UCSD-AML1 (cell line): Measurements from ENCODE around the gene TPR.

ENCODE experiments used
- DNase-seq: peaks from one replicate; lab custom pipeline; 2025; ENCODE audit not compliant: unreplicated experiment; lab: John Stamatoyannopoulos, UW

Gene TPR

GRCh38 chr1:186330758-186331157 lies 44.3 kb downstream of the TPR start:
- DNase-seq = no peak

DNA sequence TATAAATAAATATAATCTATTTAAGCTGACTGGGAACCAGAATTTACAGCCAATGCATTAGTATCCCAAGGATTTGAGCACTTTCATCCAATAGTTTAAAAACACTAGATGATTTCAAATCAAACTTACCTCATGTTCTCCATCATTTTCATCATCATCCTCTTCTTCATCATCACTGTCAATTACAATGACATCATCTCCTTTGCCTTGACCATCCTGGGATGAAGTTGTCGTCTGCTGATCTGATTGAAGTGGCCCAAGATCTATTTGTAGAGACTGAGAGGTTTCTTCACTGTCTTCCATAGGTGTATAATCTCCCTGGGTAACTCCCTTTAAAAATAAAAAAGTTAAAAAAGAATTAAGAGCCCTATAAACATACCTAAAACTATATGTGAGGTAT lies 47.7 kb downstream of the TPR start:
- DNase-seq = no peak

DNA sequence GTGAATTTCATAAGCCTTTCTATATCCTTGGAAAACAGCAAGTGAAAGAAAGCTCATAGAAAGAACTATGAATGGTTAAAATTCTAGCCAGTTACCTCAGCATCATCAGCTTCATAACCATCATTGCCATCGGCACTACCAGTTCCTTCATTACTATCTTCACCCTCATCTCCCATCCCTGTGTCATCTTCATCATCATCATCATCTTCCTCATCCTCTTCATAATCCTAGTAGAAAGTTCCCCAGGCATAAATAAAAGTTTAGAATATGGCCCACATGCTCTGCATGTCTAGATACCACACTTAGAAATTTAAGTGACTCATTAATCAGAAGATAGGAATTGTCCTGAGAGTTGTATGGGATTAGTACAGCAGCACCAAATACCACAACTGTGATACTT lies 49.0 kb downstream of the TPR start:
- no peak for DNase-seq

DNA sequence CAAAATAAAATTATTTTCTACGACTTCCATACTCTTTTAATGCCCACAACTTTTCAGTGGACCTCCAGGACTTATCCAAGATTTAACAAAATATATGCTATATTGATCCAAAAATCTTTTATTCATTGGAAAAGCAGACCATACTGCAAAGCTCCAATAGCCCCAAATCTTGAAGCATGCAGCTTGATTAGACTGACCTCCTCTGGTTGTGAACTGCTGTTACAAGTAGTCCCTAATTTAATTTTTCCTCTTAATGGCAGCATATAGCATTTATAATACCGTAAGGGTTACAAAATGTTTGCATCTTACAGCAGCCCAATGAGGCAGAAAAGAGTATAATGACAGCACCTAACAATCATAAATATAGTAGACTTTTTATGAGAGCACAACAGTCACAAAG lies 49.8 kb downstream of the TPR start:
- DNase-seq = no peak

DNA sequence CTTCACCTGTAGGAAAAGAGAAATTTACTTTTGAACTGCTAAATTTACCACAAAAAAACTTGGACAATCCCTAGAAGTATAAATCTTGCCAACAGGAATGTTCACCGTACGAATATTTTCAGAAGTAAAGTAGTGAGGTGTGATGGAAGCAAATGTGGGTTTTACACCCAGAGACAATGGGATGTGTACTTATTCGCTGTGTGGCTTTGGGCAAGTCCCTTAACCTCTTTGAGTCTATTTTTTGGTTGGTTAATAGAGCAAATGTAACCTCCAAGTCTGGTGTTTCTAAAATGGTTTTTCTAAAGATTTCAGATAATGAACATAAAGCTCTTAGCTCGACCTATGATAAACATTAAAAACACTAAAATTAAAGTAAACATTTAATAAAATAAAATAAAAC lies 51.2 kb downstream of the TPR start:
- DNase-seq = no peak

- DNase-seq = no peak
Measured at GRCh38 chr1:186315570-186315969, 59.5 kb downstream of the TPR start.

- no peak for DNase-seq
Measured at GRCh38 chr1:186311375-186312051, 63.5 kb downstream of the TPR start.

DNA sequence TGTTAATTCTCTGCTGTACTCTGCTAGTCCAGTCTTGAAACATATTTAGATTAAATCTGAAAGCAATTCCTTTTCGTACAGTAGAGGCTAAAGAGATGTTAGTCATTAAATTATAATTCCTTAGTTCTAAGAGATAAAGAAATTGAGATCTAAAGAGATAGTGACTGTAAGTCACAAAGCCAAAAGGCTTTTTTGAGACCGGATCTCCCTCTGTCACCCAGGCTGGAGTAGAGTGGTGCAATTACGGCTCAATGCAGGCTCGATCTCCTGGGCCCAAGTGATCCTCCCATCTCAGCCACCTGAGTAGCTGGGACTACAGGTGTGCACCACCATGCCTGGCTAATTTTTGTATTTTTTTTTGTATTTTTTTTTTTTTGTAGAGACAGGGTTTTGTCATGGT lies 64.7 kb downstream of the TPR start:
- DNase-seq = no peak

GRCh38 chr1:186308264-186309060 lies 66.6 kb downstream of the TPR start:
- DNase-seq = no peak

DNA sequence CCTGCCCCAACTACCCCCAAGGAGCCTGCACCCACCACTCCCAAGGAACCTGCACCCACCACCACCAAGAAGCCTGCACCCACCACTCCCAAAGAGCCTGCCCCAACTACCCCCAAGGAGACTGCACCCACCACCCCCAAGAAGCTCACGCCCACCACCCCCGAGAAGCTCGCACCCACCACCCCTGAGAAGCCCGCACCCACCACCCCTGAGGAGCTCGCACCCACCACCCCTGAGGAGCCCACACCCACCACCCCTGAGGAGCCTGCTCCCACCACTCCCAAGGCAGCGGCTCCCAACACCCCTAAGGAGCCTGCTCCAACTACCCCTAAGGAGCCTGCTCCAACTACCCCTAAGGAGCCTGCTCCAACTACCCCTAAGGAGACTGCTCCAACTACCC lies 67.6 kb downstream of the TPR start:
- no peak for DNase-seq

DNA sequence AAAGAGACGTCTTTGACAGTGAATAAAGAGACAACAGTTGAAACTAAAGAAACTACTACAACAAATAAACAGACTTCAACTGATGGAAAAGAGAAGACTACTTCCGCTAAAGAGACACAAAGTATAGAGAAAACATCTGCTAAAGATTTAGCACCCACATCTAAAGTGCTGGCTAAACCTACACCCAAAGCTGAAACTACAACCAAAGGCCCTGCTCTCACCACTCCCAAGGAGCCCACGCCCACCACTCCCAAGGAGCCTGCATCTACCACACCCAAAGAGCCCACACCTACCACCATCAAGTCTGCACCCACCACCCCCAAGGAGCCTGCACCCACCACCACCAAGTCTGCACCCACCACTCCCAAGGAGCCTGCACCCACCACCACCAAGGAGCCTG lies 68.5 kb downstream of the TPR start:
- DNase-seq = no peak

GRCh38 chr1:186304982-186305949 lies 69.8 kb downstream of the TPR start:
- peak; percentile 7 for DNase-seq

GRCh38 chr1:186303911-186304310 lies 71.1 kb downstream of the TPR start:
- DNase-seq = no peak

GRCh38 chr1:186302381-186302920 lies 72.6 kb downstream of the TPR start:
- DNase-seq = no peak

DNA sequence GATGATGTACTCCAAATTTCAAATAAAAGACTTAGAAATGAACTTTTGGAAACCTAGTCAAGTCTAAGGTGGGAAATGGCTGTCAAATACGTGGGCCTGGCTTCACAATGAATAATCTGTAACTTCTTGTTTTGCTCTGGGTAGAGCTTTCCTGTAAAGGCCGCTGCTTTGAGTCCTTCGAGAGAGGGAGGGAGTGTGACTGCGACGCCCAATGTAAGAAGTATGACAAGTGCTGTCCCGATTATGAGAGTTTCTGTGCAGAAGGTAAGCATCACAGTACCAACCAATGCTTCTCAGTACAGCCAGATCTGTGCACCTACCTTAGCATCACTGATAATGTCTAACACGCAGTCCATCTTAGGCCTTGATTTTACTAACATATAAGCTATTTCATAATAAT lies 73.6 kb downstream of the TPR start:
- DNase-seq = no peak

DNA sequence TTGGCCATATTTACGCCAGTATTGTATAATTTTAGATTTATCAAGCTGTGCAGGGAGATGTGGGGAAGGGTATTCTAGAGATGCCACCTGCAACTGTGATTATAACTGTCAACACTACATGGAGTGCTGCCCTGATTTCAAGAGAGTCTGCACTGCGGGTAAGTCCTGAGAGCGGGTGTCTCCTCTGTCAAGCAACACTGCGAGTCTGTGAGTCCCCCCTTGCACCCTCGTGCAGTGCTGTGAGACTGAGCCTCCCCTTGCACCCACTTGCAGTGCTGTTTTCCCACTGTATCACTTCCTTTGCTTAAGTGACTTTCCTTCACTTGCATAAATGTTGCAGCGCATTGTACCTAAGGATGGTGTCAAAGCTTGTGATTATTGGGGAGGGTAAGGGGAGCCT lies 75.0 kb downstream of the TPR start:
- no peak for DNase-seq

GRCh38 chr1:186299570-186299969 lies 75.5 kb downstream of the TPR start:
- DNase-seq = no peak

GRCh38 chr1:186298851-186299250 lies 76.2 kb downstream of the TPR start:
- DNase-seq = no peak

DNA sequence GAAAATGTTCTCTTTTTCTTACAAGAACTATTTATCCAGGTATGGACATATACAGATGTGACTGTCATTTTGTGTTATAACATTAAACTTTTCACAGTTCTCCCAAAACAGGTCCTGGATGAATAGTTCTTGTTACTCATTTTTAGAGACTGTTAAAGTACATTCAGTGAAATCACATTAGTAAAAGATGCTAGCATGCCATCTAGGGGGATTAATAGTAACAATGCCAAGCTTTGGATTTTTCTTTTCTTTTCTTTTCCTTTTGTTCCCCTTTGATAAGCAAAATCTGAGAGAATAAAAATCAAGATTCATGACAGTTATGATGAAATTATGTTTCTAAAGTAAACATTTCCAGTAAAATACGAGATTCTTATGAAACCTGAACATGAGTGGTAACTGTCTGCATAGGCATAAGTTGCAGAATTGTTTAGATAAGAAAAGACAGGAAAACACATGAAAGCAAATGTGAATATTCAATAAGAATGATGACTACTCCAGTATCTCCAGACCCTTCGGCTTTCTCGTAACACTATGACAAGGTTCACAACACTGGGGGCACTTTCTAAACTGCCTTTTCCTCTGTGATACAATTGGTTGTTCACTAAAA lies 77.5 kb downstream of the TPR start:
- no peak for DNase-seq

DNA sequence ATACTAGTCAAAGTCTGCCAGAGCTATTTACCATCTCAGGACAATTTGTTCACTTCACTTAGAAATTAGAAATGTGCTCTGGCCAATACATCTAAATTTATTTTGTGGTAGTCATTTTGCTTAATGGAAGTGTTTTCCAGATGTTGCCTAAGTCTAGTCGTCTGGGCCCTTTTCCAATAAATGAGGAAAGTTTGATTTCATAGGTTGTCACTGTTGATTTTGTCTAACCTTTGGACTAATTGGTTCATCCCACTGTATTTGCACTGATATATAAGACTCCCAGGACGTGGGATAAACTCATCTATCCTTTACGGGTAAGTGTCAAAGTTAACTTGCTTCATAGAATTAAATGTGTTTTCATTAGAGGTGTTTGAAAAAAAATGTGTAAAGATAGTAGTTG lies 79.1 kb downstream of the TPR start, which contains the start of gene PRG4:
Gene PRG4 (plus strand): TSS at position 300 of the 400 bp plus-strand sequence.
- no peak for DNase-seq

- DNase-seq = no peak
Measured at GRCh38 chr1:186292875-186293274, 82.2 kb downstream of the TPR start.
